HG03108 (cell line): ENCODE measurements around the gene SCGB1C1.
"Not testable (repeated sequence)": the region's sequence is repeated elsewhere in the genome, so short reads cannot be mapped to it uniquely, and the experiment has no call there.

ENCODE experiments used
- ATAC-seq: cut with Tn5 transposase; IDR thresholded peaks from one replicate; pipeline ENCODE4 v1.9.1; 2021; ENCODE audit warnings: moderate library complexity; ENCODE audit not compliant: unreplicated experiment

The SCGB1C1 gene

DNA sequence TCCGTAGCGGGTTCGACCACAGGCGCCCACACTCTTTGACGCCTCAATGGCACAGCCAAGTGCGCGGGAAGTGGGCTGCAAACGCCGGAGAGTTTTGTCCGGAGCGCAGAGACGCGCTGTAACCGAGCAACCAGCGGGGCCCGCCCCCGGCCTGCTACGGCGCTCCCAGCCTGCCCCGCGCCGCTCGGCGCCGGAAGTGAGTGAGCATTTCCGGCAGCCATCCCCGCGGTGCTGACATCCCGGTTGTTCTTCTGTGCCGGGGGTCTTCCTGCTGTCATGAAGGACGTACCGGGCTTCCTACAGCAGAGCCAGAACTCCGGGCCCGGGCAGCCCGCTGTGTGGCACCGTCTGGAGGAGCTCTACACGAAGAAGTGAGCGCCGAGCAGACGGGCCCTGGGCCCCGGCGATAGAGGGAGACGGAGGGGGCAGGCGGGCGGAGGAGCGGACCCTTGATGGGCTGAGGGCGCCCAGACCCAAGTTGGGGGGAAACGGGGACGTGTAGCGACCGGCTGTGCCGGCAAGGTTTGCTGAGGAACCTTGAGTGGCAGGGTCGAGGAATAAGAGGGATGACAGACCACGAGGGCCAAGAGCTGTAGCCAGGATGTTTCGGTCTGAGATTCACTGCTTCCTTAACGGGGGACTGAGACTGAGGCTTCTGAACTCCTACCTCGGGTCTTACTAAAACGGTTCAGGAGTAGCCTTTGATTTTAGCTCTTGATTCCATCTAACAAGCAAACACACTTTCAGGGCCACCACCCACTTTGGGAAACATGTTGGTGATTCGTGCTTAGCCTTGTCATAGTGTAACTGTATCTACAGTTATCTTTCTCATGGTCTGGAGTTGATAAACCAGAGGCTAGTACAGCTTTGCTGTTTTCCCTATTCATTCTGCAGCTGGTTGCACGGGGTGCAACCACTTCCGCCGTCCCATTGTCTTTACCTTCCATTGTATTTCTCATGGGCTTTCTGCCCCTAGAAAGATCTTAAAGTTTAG lies 44.2 kb downstream of the SCGB1C1 start, which contains the start of gene PSMD13:
PSMD13 (plus strand) TSS at position 203 of the 994 bp plus-strand sequence; CDS start at position 277, 74 bp downstream.
- peak; percentile 68 for ATAC-seq

DNA sequence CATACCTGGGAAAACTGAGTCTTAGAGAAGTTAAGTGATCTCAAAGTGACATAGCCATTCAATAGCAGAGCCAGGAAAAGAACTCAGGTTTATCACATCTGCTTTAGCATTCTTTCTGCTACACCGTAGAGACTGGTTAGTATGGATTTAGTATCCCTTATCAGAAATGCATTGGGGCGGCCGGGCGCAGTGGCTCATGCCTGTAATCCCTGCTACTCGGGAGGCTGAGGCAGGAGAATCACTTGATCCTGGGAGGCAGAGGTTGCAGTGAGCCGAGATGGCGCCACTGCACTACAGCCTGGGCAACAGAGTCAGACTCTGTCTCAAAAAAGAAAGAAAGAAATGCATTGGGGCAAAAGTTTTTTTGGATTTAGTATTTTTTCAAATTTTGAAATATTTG lies 45.5 kb downstream of the SCGB1C1 start:
- not testable (repeated sequence) for ATAC-seq

GRCh38 chr11:240315-240714 lies 47.4 kb downstream of the SCGB1C1 start:
- ATAC-seq, result no peak

GRCh38 chr11:241634-242033 lies 48.8 kb downstream of the SCGB1C1 start:
- ATAC-seq, result no peak
